HepG2 (cell line): ENCODE results near the gene FITM2. TPM values are rescaled to one million over a fixed set of nuclear protein-coding genes. Genes with fewer than 3 reads are reported as not detected.

ENCODE experiments used
- AKNA ChIP-seq: sonication (generic); formaldehyde crosslinking; IDR thresholded peaks from 2 replicates; pipeline ENCODE4 v1.4.0; 2020; ENCODE audit warnings: missing genetic modification reagents, borderline replicate concordance
- ATF7 ChIP-seq, 2 experiments: fragments of 450-650 bp in 1 of 2; sonication (generic) in 1 of 2; formaldehyde crosslinking in 1 of 2; IDR thresholded peaks; 2 replicates each; pipeline versions ENCODE4 v1.4.0 to v1.6.1; 2016 to 2020; ENCODE audit warnings: antibody characterized with exemption in 1 of 2, mild to moderate bottlenecking in 1 of 2, missing genetic modification reagents in 1 of 2
- ELK4 ChIP-seq: sonication (generic); formaldehyde crosslinking; IDR thresholded peaks from 2 replicates; pipeline ENCODE4 v1.9.0; 2021; ENCODE audit warnings: missing genetic modification reagents, borderline replicate concordance
- HOXD1 ChIP-seq: sonication (generic); formaldehyde crosslinking; IDR thresholded peaks from 2 replicates; pipeline ENCODE4 v1.5.0; 2020; ENCODE audit warnings: missing genetic modification reagents
- POLR2A ChIP-seq, 2 experiments: IDR thresholded peaks; 2 replicates each; pipeline ENCODE4 v1.6.1; 2011; ENCODE audit warnings: low read depth in 2 of 2, low read length in 2 of 2, mild to moderate bottlenecking in 1 of 2, moderate library complexity in 1 of 2; ENCODE audit not compliant: insufficient read depth in 1 of 2
- SMAD9 ChIP-seq: sonication (generic); formaldehyde crosslinking; IDR thresholded peaks from 2 replicates; pipeline ENCODE4 v1.5.1; 2020; ENCODE audit warnings: mild to moderate bottlenecking, missing genetic modification reagents
- SYNCRIP ChIP-seq: fragments of 200-400 bp; formaldehyde crosslinking; IDR thresholded peaks from 2 replicates; pipeline ENCODE4 v1.6.1; 2018; ENCODE audit warnings: mild to moderate bottlenecking, low read depth, low read length; ENCODE audit not compliant: insufficient read depth
- ZNF550 ChIP-seq: sonication (generic); formaldehyde crosslinking; IDR thresholded peaks from 2 replicates; pipeline ENCODE4 v1.4.0; 2020; ENCODE audit warnings: mild to moderate bottlenecking, missing genetic modification reagents, borderline replicate concordance
- ZNF589 ChIP-seq: sonication (generic); formaldehyde crosslinking; conservative IDR thresholded peaks from 2 replicates; pipeline ENCODE4 v1.8.0; 2022; ENCODE audit warnings: mild to moderate bottlenecking, moderate library complexity, missing genetic modification reagents
- ZNF660 ChIP-seq: sonication (generic); formaldehyde crosslinking; IDR thresholded peaks from 2 replicates; pipeline ENCODE4 v1.5.1; 2020; ENCODE audit warnings: mild to moderate bottlenecking, low read depth, missing genetic modification reagents, borderline replicate concordance
- polyA plus RNA-seq, 8 experiments: library from polyadenylated mRNA; depleted of rRNA in 3 of 8; stranded (reverse) in 7 of 8; unstranded in 1 of 8; fragments of >200 nt; fragmentation: Illumina TruSeq in 4 of 8; extraction: Trizol in 4 of 8; gene quantifications; 2 replicates each; pipeline versions ENCODE4 v1.2.1 to v1.2.3, GENCODE V29; 2011 to 2016; ENCODE audit warnings: low read depth in 4 of 8, missing spikeins in 1 of 8, mixed read lengths in 1 of 8; ENCODE audit not compliant: insufficient read depth in 1 of 8
- total RNA-seq, 5 experiments: library from RNA; depleted of rRNA; stranded (reverse); fragments of >200 nt; fragmentation: Illumina TruSeq; extraction: Trizol; gene quantifications; 2 replicates each; pipeline ENCODE4 v1.2.3, GENCODE V29; 2016; ENCODE audit warnings: low read depth in 1 of 5
- TF ChIP-seq, protein P1 (sequence below): sonication (generic); formaldehyde crosslinking; IDR thresholded peaks from one replicate; pipeline ENCODE4 v1.5.1; 2020; ENCODE audit warnings: mild to moderate bottlenecking, missing genetic modification reagents; ENCODE audit errors: not compliant biosample characterization
- TF ChIP-seq, protein P2 (sequence below): sonication (generic); formaldehyde crosslinking; IDR thresholded peaks from 2 replicates; pipeline ENCODE4 v1.4.0; 2020; ENCODE audit warnings: mild to moderate bottlenecking, missing genetic modification reagents
- TF ChIP-seq, protein P3 (sequence below): IDR thresholded peaks from 2 replicates; pipeline ENCODE4 v1.6.1; 2016; ENCODE audit warnings: mild to moderate bottlenecking, missing biosample characterization, missing genetic modification reagents

FITM2 gene
- total and polyA plus RNA-seq, 2 of the 13 experiments (the other 11 are each of a cell fraction or from before 2014, with no cell fraction given) = 9.6 to 24.5 TPM

- TF ChIP-seq AKNA (CRISPR knock-in tag) (no peak), ELK4 (CRISPR knock-in tag) (no peak), SYNCRIP (no peak), POLR2A (IDR thresholded peaks at IDR 0.05; ENCODE audit: insufficient read depth in 1 of 2, low read depth in 2 of 2, low read length in 2 of 2) (no peak), ZNF589 (CRISPR knock-in tag) (0 out of 2 replicates have a peak, but pooled peaks have one; percentile 36), SMAD9 (CRISPR knock-in tag) (no peak), ZNF660 (CRISPR knock-in tag) (no peak), HOXD1 (no peak), ZNF550 (no peak), ATF7 (IDR thresholded peaks at IDR 0.05) (no peak), ATF7 (CRISPR knock-in tag; IDR thresholded peaks at IDR 0.05) (no peak)
- TF ChIP-seq, protein P1, sequence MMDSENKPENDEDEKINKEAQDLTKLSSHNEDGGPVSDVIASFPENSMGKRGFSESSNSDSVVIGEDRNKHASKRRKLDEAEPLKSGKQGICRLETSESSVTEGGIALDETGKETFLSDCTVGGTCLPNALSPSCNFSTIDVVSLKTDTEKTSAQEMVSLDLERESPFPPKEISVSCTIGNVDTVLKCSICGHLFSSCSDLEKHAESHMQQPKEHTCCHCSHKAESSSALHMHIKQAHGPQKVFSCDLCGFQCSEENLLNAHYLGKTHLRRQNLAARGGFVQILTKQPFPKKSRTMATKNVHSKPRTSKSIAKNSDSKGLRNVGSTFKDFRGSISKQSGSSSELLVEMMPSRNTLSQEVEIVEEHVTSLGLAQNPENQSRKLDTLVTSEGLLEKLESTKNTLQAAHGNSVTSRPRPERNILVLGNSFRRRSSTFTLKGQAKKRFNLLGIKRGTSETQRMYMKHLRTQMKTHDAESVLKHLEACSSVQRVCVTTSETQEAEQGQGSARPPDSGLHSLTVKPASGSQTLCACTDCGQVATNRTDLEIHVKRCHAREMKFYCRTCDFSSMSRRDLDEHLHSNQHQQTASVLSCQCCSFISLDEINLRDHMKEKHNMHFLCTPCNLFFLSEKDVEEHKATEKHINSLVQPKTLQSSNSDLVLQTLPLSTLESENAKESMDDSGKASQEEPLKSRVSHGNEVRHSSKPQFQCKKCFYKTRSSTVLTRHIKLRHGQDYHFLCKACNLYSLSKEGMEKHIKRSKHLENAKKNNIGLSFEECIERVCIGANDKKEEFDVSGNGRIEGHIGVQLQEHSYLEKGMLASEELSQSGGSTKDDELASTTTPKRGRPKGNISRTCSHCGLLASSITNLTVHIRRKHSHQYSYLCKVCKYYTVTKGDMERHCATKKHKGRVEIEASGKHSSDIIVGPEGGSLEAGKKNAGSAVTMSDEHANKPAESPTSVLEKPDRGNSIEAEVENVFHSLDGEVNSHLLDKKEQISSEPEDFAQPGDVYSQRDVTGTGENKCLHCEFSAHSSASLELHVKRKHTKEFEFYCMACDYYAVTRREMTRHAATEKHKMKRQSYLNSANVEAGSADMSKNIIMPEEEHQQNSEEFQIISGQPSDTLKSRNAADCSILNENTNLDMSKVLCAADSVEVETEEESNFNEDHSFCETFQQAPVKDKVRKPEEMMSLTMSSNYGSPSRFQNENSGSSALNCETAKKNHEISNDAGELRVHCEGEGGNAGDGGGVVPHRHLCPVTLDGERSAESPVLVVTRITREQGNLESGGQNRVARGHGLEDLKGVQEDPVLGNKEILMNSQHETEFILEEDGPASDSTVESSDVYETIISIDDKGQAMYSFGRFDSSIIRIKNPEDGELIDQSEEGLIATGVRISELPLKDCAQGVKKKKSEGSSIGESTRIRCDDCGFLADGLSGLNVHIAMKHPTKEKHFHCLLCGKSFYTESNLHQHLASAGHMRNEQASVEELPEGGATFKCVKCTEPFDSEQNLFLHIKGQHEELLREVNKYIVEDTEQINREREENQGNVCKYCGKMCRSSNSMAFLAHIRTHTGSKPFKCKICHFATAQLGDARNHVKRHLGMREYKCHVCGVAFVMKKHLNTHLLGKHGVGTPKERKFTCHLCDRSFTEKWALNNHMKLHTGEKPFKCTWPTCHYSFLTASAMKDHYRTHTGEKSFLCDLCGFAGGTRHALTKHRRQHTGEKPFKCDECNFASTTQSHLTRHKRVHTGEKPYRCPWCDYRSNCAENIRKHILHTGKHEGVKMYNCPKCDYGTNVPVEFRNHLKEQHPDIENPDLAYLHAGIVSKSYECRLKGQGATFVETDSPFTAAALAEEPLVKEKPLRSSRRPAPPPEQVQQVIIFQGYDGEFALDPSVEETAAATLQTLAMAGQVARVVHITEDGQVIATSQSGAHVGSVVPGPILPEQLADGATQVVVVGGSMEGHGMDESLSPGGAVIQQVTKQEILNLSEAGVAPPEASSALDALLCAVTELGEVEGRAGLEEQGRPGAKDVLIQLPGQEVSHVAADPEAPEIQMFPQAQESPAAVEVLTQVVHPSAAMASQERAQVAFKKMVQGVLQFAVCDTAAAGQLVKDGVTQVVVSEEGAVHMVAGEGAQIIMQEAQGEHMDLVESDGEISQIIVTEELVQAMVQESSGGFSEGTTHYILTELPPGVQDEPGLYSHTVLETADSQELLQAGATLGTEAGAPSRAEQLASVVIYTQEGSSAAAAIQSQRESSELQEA (CRISPR knock-in tag) = no peak
- TF ChIP-seq, protein P2, sequence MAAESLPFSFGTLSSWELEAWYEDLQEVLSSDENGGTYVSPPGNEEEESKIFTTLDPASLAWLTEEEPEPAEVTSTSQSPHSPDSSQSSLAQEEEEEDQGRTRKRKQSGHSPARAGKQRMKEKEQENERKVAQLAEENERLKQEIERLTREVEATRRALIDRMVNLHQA = no peak
- TF ChIP-seq, protein P3, sequence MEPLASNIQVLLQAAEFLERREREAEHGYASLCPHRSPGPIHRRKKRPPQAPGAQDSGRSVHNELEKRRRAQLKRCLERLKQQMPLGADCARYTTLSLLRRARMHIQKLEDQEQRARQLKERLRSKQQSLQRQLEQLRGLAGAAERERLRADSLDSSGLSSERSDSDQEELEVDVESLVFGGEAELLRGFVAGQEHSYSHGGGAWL (CRISPR knock-in tag) = no peak
These were observed 36.5 kb downstream of the FITM2 start (continued) for GRCh38 chr20:44274303-44275017.
